Measurements from ENCODE around the gene NUMBL.
"Not testable (repeated sequence)": the region's sequence is repeated elsewhere in the genome, so short reads cannot be mapped to it uniquely, and the experiment has no call there.

Gene NUMBL

GRCh38 chr19:40690050-40690692 lies at the start of gene NUMBL:
Gene NUMBL, minus strand, starts transcription at chr19:40690651. Its CDS starts 168 bp downstream, at chr19:40690483.
- no peak for DNase-seq (ENCODE audit: low read depth)

GRCh38 chr19:40739030-40739839 lies 48.8 kb upstream of the NUMBL start:
- no peak for DNase-seq (ENCODE audit: low read depth)

- DNase-seq (ENCODE audit: low read depth): no peak
Measured at GRCh38 chr19:40737102-40737644, 46.7 kb upstream of the NUMBL start.

- no peak for DNase-seq (ENCODE audit: low read depth)
Measured at GRCh38 chr19:40736661-40737060, 46.2 kb upstream of the NUMBL start.

- no peak for DNase-seq (ENCODE audit: low read depth)
Measured at GRCh38 chr19:40735013-40735771, 44.7 kb upstream of the NUMBL start.

- DNase-seq (ENCODE audit: low read depth): no peak
Measured at GRCh38 chr19:40733149-40733548, 42.7 kb upstream of the NUMBL start.

GRCh38 chr19:40732304-40732703 lies 41.9 kb upstream of the NUMBL start:
- DNase-seq (ENCODE audit: low read depth): not testable (repeated sequence)

- DNase-seq (ENCODE audit: low read depth): not testable (repeated sequence)
Measured at GRCh38 chr19:40730065-40730464, 39.6 kb upstream of the NUMBL start.

GRCh38 chr19:40726279-40726678 lies 35.8 kb upstream of the NUMBL start:
- peak; percentile 53 for DNase-seq (ENCODE audit: low read depth)

GRCh38 chr19:40724855-40725254 lies 34.4 kb upstream of the NUMBL start:
- no peak for DNase-seq (ENCODE audit: low read depth)

GRCh38 chr19:40724315-40724714 lies 33.9 kb upstream of the NUMBL start:
- DNase-seq (ENCODE audit: low read depth): no peak

- no peak for DNase-seq (ENCODE audit: low read depth)
Measured at GRCh38 chr19:40723661-40724254, 33.3 kb upstream of the NUMBL start.

GRCh38 chr19:40721936-40722661 lies 31.6 kb upstream of the NUMBL start:
- peak; percentile 84 for DNase-seq (ENCODE audit: low read depth)

- DNase-seq (ENCODE audit: low read depth): no peak
Measured at GRCh38 chr19:40721140-40721486, 30.7 kb upstream of the NUMBL start.

- DNase-seq (ENCODE audit: low read depth): peak; percentile 52
Measured at GRCh38 chr19:40719414-40719894, 29.0 kb upstream of the NUMBL start.

- DNase-seq (ENCODE audit: low read depth): peak; percentile 52
Measured at GRCh38 chr19:40718774-40719391, 28.4 kb upstream of the NUMBL start.

- DNase-seq (ENCODE audit: low read depth): peak; percentile 23
Measured at GRCh38 chr19:40717880-40718773, 27.7 kb upstream of the NUMBL start.

- peak; percentile 52 for DNase-seq (ENCODE audit: low read depth)
Measured at GRCh38 chr19:40717325-40717879, 27.0 kb upstream of the NUMBL start.

All from amniotic epithelial cell (primary cell).